Midbrain (tissue), 1 donor: ENCODE results near the gene HPSE2.
"Not testable (repeated sequence)": the region's sequence is repeated elsewhere in the genome, so short reads cannot be mapped to it uniquely, and the experiment has no call there.

ENCODE experiments used
- DNase-seq: peaks from one replicate; lab custom pipeline; 2025; lab: John Stamatoyannopoulos, UW

HPSE2 gene

GRCh38 chr10:98919899-98920298, 315.8 kb downstream of the HPSE2 start:
- DNase-seq: no peak

- DNase-seq: no peak
Measured at GRCh38 chr10:98917828-98918227, 317.8 kb downstream of the HPSE2 start.

GRCh38 chr10:98916526-98917125, 319.0 kb downstream of the HPSE2 start:
- no peak for DNase-seq

DNA sequence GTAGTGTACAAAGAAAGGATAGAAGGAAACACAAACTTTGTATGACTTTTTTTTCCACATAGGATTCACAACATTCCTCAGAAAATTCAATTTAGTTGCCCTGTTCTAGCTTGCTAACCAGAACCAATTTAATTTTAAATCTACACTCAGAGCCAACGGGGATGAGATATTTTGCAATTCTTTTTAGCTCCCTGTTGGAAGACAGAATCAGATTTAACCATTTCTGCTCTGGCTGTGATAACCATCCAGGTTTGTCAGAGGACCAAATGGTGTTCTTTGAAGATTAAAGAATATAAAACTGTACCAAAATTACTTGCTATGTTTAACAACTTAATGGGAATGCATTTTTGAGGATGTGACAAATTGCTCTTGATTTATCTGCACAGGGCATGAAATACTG, 319.7 kb downstream of the HPSE2 start:
- DNase-seq: no peak

GRCh38 chr10:98910546-98910945, 325.1 kb downstream of the HPSE2 start:
- no peak for DNase-seq

DNA sequence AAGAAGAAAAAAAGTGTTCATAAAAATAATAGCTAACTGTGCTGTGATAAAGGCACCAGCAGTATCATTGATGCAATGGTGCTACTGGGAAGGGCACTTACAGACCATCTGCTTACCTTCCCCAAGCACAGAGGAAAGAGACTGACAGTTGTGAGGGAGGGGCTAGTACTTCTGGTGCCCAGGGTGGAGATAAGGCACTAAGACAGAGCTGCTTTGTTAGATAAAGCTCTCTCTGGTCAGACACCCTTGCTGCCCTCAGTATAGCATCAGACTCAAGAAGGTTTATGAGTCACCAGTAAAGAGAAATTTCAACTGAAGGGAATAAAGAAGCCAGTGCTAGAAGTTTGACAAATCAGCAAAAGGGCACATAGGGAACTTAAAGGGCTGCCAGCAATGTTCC, 325.6 kb downstream of the HPSE2 start:
- DNase-seq: no peak

GRCh38 chr10:98908868-98909267, 326.8 kb downstream of the HPSE2 start:
- no peak for DNase-seq

DNA sequence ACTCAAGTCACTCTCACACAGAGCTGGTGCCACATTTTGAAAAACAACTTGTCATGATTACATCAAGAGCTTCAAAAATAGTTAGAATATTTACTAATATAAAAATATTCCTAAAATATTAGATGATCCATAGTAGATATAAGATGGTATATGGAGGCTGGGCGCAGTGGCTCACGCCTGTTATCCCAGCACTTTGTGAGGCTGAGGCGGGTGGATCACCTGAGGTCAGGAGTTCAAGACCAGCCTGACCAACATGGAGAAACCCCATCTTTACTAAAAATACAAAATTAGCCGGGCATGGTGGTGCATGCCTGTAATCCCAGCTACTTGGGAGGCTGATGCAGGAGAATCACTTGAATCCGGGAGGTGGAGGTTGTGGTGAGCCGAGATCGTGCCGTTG, 327.4 kb downstream of the HPSE2 start:
- DNase-seq: not testable (repeated sequence)

DNA sequence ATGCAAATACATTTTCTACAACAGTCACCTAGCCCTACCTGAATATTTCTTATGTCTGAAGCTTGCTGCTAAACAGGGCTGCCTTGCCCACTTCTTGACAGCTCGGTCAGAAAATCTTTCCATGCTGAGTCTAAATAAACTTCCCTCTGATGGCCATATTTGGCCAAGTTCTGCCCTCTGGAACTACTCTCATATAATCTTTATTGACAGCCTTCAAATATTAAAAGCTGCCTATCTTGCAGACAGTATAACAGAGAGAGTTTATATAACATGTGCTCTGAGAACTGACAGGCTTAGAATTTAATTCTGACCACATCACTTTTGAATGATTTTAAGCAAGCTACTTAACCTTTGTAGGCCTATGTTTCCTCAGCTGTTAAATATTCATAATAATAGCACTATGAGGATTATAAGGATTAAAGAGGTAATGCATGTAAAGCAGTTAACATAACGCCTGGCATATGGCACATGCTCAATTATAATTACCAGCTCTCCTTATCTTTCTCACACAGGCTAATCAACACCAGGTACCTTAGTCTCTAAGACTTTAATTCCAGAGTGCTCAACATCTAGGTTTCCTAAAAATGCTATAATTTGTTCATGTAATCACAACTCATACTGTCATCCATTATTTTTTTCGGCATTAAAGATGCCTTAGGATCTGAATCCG, 334.1 kb downstream of the HPSE2 start:
- DNase-seq: no peak

DNA sequence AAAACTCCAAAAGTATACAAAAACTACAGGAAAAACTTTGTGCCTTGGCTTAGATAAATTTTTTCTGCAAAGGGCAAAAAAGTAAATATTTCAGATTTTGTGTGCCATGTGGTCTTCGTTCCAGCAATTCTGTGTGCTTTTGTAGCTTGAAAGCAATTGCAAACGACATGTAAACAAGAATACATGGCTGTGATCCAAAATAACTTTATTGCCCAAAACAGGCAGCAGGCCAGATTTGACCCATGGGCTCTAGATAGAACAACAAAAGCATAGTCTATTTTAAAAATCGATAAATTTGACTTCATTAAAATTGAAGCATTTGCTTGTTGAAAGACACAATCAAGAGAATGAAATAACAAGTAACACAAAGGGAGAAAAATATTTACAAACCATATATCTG, 336.6 kb downstream of the HPSE2 start:
- DNase-seq: no peak

DNA sequence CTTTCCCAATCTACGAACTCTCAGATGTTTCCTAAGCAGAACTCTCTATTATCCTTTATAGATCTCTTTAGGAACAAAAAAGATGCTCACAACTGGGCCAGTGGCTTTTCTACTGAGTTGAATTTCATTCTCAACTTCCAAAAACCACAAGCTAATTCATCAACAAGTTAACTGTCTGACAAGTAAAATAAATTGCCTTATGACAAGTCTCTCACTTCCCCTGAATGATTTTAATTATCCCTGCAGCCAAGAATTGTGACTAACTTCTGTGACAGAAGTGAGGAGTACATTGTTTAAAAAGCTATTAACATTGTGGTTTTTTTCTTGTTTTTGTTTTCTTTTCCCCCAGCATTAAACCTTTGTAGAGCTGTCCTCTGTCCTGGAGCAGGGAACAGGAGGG, 343.1 kb downstream of the HPSE2 start:
- DNase-seq: no peak

DNA sequence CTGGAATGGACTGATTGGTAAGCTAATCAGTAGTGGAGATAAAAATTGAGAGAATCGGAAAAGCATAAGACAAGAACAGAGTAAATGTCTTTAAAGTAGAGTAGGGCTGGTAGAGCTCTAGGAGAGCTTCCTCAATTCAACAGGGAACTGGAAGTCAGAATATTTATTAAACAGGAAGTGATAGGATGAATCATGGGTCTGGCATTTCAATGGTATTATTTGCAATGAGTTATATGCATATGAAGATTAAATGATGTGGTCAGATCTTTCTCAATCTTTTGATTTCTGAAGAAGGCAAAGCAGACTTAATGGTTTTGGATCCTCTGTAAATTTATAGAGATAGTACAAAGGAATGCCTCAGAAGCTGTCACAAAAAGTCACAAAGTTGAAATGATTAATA, 349.0 kb downstream of the HPSE2 start:
- no peak for DNase-seq

DNA sequence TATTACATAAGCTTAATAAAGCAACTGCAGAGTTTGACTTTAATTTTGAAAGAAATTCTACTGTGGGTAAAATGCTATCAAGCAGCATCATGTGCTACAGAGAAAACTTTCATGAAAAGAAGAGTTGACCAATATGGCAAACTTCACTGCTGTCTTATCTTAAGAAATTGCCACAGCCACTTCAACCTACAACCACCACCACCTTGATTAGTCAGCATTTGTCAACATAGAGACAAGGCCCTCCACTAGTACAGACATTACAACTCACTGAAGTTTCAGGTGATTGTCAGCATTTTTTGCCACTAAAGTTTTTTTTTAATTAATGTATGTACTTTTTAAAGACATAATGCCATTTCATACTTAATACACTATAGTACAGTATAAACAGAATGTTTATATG, 350.3 kb downstream of the HPSE2 start:
- DNase-seq: no peak

DNA sequence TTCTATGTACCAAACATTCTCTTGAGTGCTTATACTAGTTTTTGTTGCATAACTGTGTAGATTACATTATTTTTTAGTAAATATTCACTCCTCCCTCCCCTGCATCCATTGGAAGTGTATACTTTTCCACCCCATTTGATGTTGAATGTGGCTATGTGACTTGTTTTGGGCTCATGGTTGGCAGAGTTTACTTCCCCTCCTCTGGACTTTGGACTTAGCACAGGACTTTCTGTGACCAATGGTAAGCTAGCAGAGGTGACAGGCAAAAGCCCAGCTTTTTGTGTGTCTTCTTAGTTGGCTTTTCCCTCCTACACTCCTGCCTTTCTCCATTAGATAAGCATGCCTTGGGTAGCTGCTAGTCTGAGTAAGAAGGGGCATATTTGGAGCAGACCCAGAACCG, 353.9 kb downstream of the HPSE2 start:
- DNase-seq: no peak

- DNase-seq: no peak
Measured at GRCh38 chr10:98880971-98881370, 354.7 kb downstream of the HPSE2 start.

- no peak for DNase-seq
Measured at GRCh38 chr10:98878921-98879320, 356.7 kb downstream of the HPSE2 start.

GRCh38 chr10:98878418-98878817, 357.2 kb downstream of the HPSE2 start:
- DNase-seq: no peak

GRCh38 chr10:98861962-98862361, 373.7 kb downstream of the HPSE2 start:
- DNase-seq: no peak

DNA sequence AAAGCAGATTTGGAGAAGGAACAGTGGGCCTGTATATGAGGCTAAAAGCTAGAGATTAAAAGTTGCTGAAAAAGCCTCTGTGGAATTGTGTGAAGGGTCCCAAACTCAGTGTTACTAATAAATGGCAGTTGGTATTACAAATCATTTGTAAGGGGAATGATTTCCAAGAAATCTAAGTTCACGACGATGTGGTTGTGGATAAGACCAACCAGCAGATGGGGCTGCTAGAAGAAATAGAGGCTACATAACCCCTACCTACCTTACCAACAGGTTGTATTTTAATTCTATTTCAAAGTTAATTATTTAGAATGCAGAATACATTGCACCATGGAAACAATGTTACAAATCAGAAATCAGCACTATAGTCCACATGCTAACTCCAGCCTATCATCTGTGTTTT, 377.1 kb downstream of the HPSE2 start:
- no peak for DNase-seq

DNA sequence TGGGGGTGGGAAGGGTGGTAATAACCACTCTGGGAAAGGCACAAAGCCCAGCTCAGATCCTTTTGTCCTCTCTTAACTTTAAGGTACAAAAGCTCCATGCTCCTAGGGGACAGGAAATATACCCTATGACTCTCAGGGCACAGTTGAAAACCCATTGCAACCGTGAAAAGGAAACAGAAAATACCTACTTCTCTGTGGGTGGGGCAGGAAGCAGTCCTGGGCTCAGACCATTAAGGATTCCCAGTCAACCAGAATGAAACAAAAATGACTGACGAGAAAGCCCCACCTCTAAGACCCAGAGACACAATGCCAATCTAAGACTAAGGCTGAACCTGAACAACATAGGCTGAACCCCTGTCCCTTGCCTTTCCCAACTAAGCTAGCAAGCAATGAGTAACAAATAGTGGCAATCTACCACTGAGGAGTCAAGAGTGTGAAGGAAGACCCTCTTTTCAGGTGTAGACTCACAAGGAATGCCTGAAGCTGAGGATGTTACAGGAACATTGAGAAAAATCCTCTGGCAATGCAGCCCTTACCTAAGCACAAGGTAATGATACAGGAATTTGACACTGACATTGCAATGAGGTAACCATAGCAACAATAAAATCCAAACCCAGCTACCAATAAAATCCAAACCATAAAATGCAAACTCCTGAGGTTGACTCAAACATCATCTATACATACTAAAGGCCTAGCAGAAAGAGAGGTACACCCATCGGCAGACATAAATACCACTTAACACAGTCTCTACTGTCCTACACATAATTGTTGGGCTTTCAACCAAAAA, 380.1 kb downstream of the HPSE2 start:
- DNase-seq: no peak

DNA sequence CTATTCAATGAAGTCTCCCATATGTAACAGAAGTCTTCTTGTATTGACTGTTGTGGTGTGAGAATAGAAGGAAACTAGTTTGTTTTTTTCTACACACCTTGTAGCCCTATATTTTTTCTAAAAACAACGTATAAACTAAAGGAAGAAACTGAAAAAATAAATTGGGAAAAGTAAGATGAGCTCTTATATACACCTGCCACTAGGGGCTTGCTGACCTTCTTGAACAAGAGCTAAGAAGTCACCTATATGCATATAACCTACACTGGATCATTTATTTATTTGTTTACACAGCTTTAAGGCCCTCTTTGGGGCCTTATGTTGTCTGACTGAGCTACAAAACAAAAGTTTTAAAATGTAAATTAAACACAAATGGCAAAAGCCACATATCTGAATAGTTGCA, 383.0 kb downstream of the HPSE2 start:
- no peak for DNase-seq

GRCh38 chr10:98848361-98848760, 387.3 kb downstream of the HPSE2 start:
- no peak for DNase-seq

DNA sequence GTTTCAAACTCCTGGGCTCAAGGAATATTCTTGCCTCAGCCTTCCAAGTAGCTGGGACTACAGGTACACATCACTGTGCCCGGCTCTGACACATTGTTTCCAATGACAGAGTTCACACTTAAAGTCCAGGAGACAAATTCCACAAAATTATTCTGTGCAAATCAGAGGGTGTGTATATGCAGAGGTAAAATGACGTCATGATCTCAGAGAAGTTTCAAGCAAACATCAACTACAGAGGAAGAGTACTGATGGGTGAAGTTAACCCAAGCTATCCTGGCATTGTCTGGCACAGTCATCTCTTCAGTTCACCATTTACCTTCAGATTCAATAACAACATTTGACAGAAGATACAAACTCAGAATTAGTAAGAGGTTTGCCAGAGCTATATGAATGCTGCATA, 388.9 kb downstream of the HPSE2 start:
- DNase-seq: no peak
